Esophagus squamous epithelium (tissue), 5 donors: Measurements from ENCODE around the gene APPBP2. TPM values are rescaled to one million over a fixed set of nuclear protein-coding genes. Genes with fewer than 3 reads are reported as not detected.
A peak's percentile ranks its signal among the peaks of the same experiment; 100 is the strongest.
"Not testable (repeated sequence)": the region's sequence is repeated elsewhere in the genome, so short reads cannot be mapped to it uniquely, and the experiment has no call there.

ENCODE experiments used
- DNase-seq: peaks from one replicate; lab custom pipeline; 2025; lab: John Stamatoyannopoulos, UW
- H3K27ac ChIP-seq, 4 donors: fragments of 200-600 bp; sonication (generic); one replicate each; pipeline ENCODE4 v1.5.1; 2016 to 2019; ENCODE audit warnings: mild to moderate bottlenecking in 1 of 4
- H3K27me3 ChIP-seq, 4 donors: fragments of 200-600 bp; sonication (generic); 1 replicate in 3 of 4; 2 replicates in 1 of 4; pipeline versions ENCODE4 v1.5.1 to v1.6.0; 2017 to 2021; ENCODE audit warnings: antibody characterized with exemption in 1 of 4
- H3K36me3 ChIP-seq, 3 donors: fragments of 200-600 bp; sonication (generic); one replicate each; pipeline ENCODE4 v1.5.1; 2016 to 2019
- H3K4me1 ChIP-seq, 3 donors: fragments of 200-600 bp; sonication (generic); one replicate each; pipeline ENCODE4 v1.5.1; 2017 to 2019
- H3K4me3 ChIP-seq, 4 donors: fragments of 200-600 bp; sonication (generic); 1 replicate in 3 of 4; 2 replicates in 1 of 4; pipeline ENCODE4 v1.5.1; 2016 to 2019; ENCODE audit warnings: mild to moderate bottlenecking in 2 of 4, moderate library complexity in 1 of 4
- H3K9me3 ChIP-seq, 3 donors: fragments of 200-600 bp; sonication (generic); one replicate each; pipeline ENCODE4 v1.5.1; 2016 to 2019
- CTCF ChIP-seq, 6 experiments: fragments of 450-650 bp in 4 of 6; fragments of 200-600 bp in 2 of 6; sonication (generic) in 2 of 6; IDR thresholded peaks; one replicate each; pipeline ENCODE4 v1.5.1; 2016 to 2019; ENCODE audit warnings: antibody characterized with exemption in 6 of 6, mild to moderate bottlenecking in 4 of 6, moderate library complexity in 4 of 6
- POLR2A ChIP-seq, 4 donors: fragments of 450-650 bp; IDR thresholded peaks; one replicate each; pipeline ENCODE4 v1.6.1; 2017; ENCODE audit warnings: antibody characterized with exemption in 4 of 4, mild to moderate bottlenecking in 4 of 4, moderate library complexity in 3 of 4
- WGBS, 2 donors: methylation state at CpG; one replicate each; pipeline ENCODE4 v1.1.5; 2018; 5-methylcytosine and 5-hydroxymethylcytosine counted together
- intact Hi-C: fragments of 100-400 bp; cut with DNase I; formaldehyde crosslinking; loops from one replicate; pipeline ENCODE4 v1.15.0; 2022
- total RNA-seq, 4 donors: library from RNA; depleted of rRNA; stranded (reverse); fragments of >200 nt; gene quantifications; one replicate each; pipeline ENCODE4 v1.1.0, GENCODE V29; 2016
- donor health status: DM: yes; HTN: yes; CAD: no.

The APPBP2 gene
- total RNA-seq, 4 donors from 2014 or later = 9.7 to 26.3 (median 16.0) TPM

GRCh38 chr17:60493847-60494321 lies 32.2 kb downstream of the APPBP2 start:
- 80 to 88% methylated on average over 3 of the region's 3 CpGs for WGBS, 2 donors
- H3K36me3 ChIP-seq = peaks cover 14 to 100% (median 18%) of the 10 kb centered on the region in 3 donors
- intact Hi-C loops = no loop called here
- DNase-seq = no peak
- H3K9me3 ChIP-seq = peaks cover 0 to 15% (median 15%) of the 10 kb centered on the region in 3 donors
- peak overlapping the region in 1 of 4 donors; percentile 2 for H3K27ac ChIP-seq
- TF ChIP-seq POLR2A (IDR thresholded peaks at IDR 0.05) (no peak), CTCF (IDR thresholded peaks at IDR 0.05) (no peak)
- H3K4me3 ChIP-seq = no peak overlapping the region
- H3K27me3 ChIP-seq = no peaks in the 10 kb centered on the region
- H3K4me1 ChIP-seq = no peaks in the 10 kb centered on the region

- intact Hi-C loops = no loop called here
- no peak for TF ChIP-seq POLR2A (IDR thresholded peaks at IDR 0.05)
- no peak for TF ChIP-seq CTCF (IDR thresholded peaks at IDR 0.05)
- H3K4me3 ChIP-seq = no peak overlapping the region
- no peak for DNase-seq
- H3K27me3 ChIP-seq = no peaks in the 10 kb centered on the region
- peaks cover 14 to 98% (median 18%) of the 10 kb centered on the region in 3 donors for H3K36me3 ChIP-seq
- WGBS, 2 donors = 93 to 94% methylated on average over 2 to 3 of the region's 3 CpGs
- peaks cover 0 to 15% (median 15%) of the 10 kb centered on the region in 3 donors for H3K9me3 ChIP-seq
- no peaks in the 10 kb centered on the region for H3K4me1 ChIP-seq
- H3K27ac ChIP-seq = no peak overlapping the region
These were observed 34.3 kb downstream of the APPBP2 start for GRCh38 chr17:60491771-60492170.

- H3K36me3 ChIP-seq = peaks cover 14 to 87% (median 18%) of the 10 kb centered on the region in 3 donors
- H3K4me1 ChIP-seq, H3K27me3 ChIP-seq, intact Hi-C loops, DNase-seq, H3K4me3 ChIP-seq, H3K27ac ChIP-seq: not testable (repeated sequence)
- peaks cover 0 to 15% (median 15%) of the 10 kb centered on the region in 3 donors for H3K9me3 ChIP-seq
- WGBS, 2 donors = 80 to 89% methylated on average over 2 of the region's 2 CpGs
These were observed 35.4 kb downstream of the APPBP2 start for GRCh38 chr17:60490594-60490993.

DNA sequence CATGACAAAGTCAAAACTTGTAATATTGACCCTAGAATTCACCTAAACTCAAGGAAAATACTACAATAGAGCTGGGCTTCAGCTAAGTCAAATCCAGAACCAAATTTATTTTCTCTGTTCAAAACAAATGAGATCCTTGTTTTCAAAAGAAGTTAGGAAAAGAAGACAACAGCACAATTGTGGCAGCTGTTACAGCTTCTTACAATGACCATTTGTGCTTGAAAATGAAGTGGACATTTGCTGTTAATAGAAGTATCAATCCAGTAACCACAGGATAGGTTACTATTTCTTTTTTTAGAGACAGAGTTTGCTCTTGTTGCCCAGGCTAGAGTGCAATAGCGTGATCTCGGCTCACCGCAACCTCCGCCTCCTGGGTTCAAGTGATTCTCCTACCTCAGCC lies 44.4 kb downstream of the APPBP2 start:
- WGBS, 2 donors = 87 to 95% methylated on average over 4 of the region's 4 CpGs
- Histone ChIP-seq H3K27me3 (no peaks in the 10 kb centered on the region), H3K36me3 (peaks cover 0 to 25% (median 0%) of the 10 kb centered on the region in 3 donors), H3K4me3 (no peak overlapping the region), H3K4me1 (peaks cover 0 to 4% (median 0%) of the 10 kb centered on the region in 3 donors), H3K9me3 (no peaks in the 10 kb centered on the region), H3K27ac (no peak overlapping the region)
- intact Hi-C loops = no loop called here
- DNase-seq = no peak
- TF ChIP-seq POLR2A (IDR thresholded peaks at IDR 0.05) (no peak), CTCF (IDR thresholded peaks at IDR 0.05) (no peak)

- H3K4me3 ChIP-seq = no peak overlapping the region
- H3K4me1 ChIP-seq = peaks cover 0 to 25% (median 6%) of the 10 kb centered on the region in 3 donors
- no peak for DNase-seq
- no peaks in the 10 kb centered on the region for H3K27me3 ChIP-seq
- peaks cover 0 to 53% (median 0%) of the 10 kb centered on the region in 3 donors for H3K36me3 ChIP-seq
- H3K27ac ChIP-seq = no peak overlapping the region
- H3K9me3 ChIP-seq = no peaks in the 10 kb centered on the region
- no peak for TF ChIP-seq CTCF (IDR thresholded peaks at IDR 0.05)
- TF ChIP-seq POLR2A (IDR thresholded peaks at IDR 0.05) = no peak
- intact Hi-C loops = no loop called here
These were observed 52.3 kb downstream of the APPBP2 start for GRCh38 chr17:60473788-60474187.
